ENCODE results near the gene CAPN7.

Gene CAPN7

GRCh38 chr3:15243822-15244482 is 37.9 kb downstream of the CAPN7 start:
- DNase-seq (ENCODE audit: low read depth, low spot score): no peak
- TF ChIP-seq YY1 (IDR thresholded peaks at IDR 0.05; ENCODE audit: insufficient read depth, insufficient read length) (no peak), ZNF274 (IDR thresholded peaks at IDR 0.05; ENCODE audit: low read depth, low read length) (no peak), SUZ12 (IDR thresholded peaks at IDR 0.05; ENCODE audit: extremely low read depth, insufficient read depth, insufficient read length) (no peak)
- Histone ChIP-seq H3K9me3 (ENCODE audit: insufficient read depth, low read length) (no peaks in the 10 kb centered on the region), H3K9ac (ENCODE audit: insufficient read length, low read depth) (no peak overlapping the region), H3K4me3 (ENCODE audit: insufficient read length, low read depth) (no peak overlapping the region), H3K4me1 (ENCODE audit: insufficient read depth, insufficient read length) (no peaks in the 10 kb centered on the region), H3K36me3 (ENCODE audit: insufficient read depth, insufficient read length, low read length) (peaks cover 89% of the 10 kb centered on the region), H3K27me3 (ENCODE audit: insufficient read depth, insufficient read length) (no peaks in the 10 kb centered on the region)

- no peaks in the 10 kb centered on the region for H3K27me3 ChIP-seq (ENCODE audit: insufficient read depth, insufficient read length)
- DNase-seq (ENCODE audit: low read depth, low spot score): no peak
- no peak overlapping the region for H3K4me3 ChIP-seq (ENCODE audit: insufficient read length, low read depth)
- no peaks in the 10 kb centered on the region for H3K9me3 ChIP-seq (ENCODE audit: insufficient read depth, low read length)
- H3K36me3 ChIP-seq (ENCODE audit: insufficient read depth, insufficient read length, low read length): peaks cover 89% of the 10 kb centered on the region
- H3K9ac ChIP-seq (ENCODE audit: insufficient read length, low read depth): no peak overlapping the region
- no peak for TF ChIP-seq ZNF274 (IDR thresholded peaks at IDR 0.05; ENCODE audit: low read depth, low read length)
- TF ChIP-seq YY1 (IDR thresholded peaks at IDR 0.05; ENCODE audit: insufficient read depth, insufficient read length): no peak
- no peak for TF ChIP-seq SUZ12 (IDR thresholded peaks at IDR 0.05; ENCODE audit: extremely low read depth, insufficient read depth, insufficient read length)
- H3K4me1 ChIP-seq (ENCODE audit: insufficient read depth, insufficient read length): no peaks in the 10 kb centered on the region
These were observed 40.1 kb downstream of the CAPN7 start for GRCh38 chr3:15246186-15246585.

- H3K4me1 ChIP-seq (ENCODE audit: insufficient read depth, insufficient read length): no peaks in the 10 kb centered on the region
- H3K9ac ChIP-seq (ENCODE audit: insufficient read length, low read depth): no peak overlapping the region
- DNase-seq (ENCODE audit: low read depth, low spot score): no peak
- peaks cover 96% of the 10 kb centered on the region for H3K36me3 ChIP-seq (ENCODE audit: insufficient read depth, insufficient read length, low read length)
- H3K9me3 ChIP-seq (ENCODE audit: insufficient read depth, low read length): no peaks in the 10 kb centered on the region
- H3K27me3 ChIP-seq (ENCODE audit: insufficient read depth, insufficient read length): no peaks in the 10 kb centered on the region
- no peak for TF ChIP-seq SUZ12 (IDR thresholded peaks at IDR 0.05; ENCODE audit: extremely low read depth, insufficient read depth, insufficient read length)
- TF ChIP-seq YY1 (IDR thresholded peaks at IDR 0.05; ENCODE audit: insufficient read depth, insufficient read length): no peak
- TF ChIP-seq ZNF274 (IDR thresholded peaks at IDR 0.05; ENCODE audit: low read depth, low read length): no peak
- H3K4me3 ChIP-seq (ENCODE audit: insufficient read length, low read depth): no peak overlapping the region
These were observed 47.1 kb downstream of the CAPN7 start for GRCh38 chr3:15253023-15253697.

- Histone ChIP-seq H3K36me3 (ENCODE audit: insufficient read depth, insufficient read length, low read length) (peaks cover 97% of the 10 kb centered on the region), H3K9ac (ENCODE audit: insufficient read length, low read depth) (no peak overlapping the region), H3K4me3 (ENCODE audit: insufficient read length, low read depth) (no peak overlapping the region), H3K27me3 (ENCODE audit: insufficient read depth, insufficient read length) (no peaks in the 10 kb centered on the region), H3K9me3 (ENCODE audit: insufficient read depth, low read length) (no peaks in the 10 kb centered on the region), H3K4me1 (ENCODE audit: insufficient read depth, insufficient read length) (no peaks in the 10 kb centered on the region)
- DNase-seq (ENCODE audit: low read depth, low spot score): no peak
- no peak for TF ChIP-seq SUZ12 (IDR thresholded peaks at IDR 0.05; ENCODE audit: extremely low read depth, insufficient read depth, insufficient read length)
- no peak for TF ChIP-seq YY1 (IDR thresholded peaks at IDR 0.05; ENCODE audit: insufficient read depth, insufficient read length)
- no peak for TF ChIP-seq ZNF274 (IDR thresholded peaks at IDR 0.05; ENCODE audit: low read depth, low read length)
These were observed 49.2 kb downstream of the CAPN7 start for GRCh38 chr3:15255215-15255614.

- H3K9me3 ChIP-seq (ENCODE audit: insufficient read depth, low read length): no peaks in the 10 kb centered on the region
- DNase-seq (ENCODE audit: low read depth, low spot score): no peak
- peaks cover 97% of the 10 kb centered on the region for H3K36me3 ChIP-seq (ENCODE audit: insufficient read depth, insufficient read length, low read length)
- H3K4me3 ChIP-seq (ENCODE audit: insufficient read length, low read depth): no peak overlapping the region
- H3K4me1 ChIP-seq (ENCODE audit: insufficient read depth, insufficient read length): no peaks in the 10 kb centered on the region
- H3K9ac ChIP-seq (ENCODE audit: insufficient read length, low read depth): no peak overlapping the region
- no peaks in the 10 kb centered on the region for H3K27me3 ChIP-seq (ENCODE audit: insufficient read depth, insufficient read length)
- no peak for TF ChIP-seq ZNF274 (IDR thresholded peaks at IDR 0.05; ENCODE audit: low read depth, low read length)
- no peak for TF ChIP-seq SUZ12 (IDR thresholded peaks at IDR 0.05; ENCODE audit: extremely low read depth, insufficient read depth, insufficient read length)
- TF ChIP-seq YY1 (IDR thresholded peaks at IDR 0.05; ENCODE audit: insufficient read depth, insufficient read length): no peak
These were observed 50.9 kb downstream of the CAPN7 start for GRCh38 chr3:15256861-15257341.

- no peak overlapping the region for H3K4me3 ChIP-seq (ENCODE audit: insufficient read length, low read depth)
- no peaks in the 10 kb centered on the region for H3K9me3 ChIP-seq (ENCODE audit: insufficient read depth, low read length)
- H3K4me1 ChIP-seq (ENCODE audit: insufficient read depth, insufficient read length): no peaks in the 10 kb centered on the region
- peaks cover 81% of the 10 kb centered on the region for H3K36me3 ChIP-seq (ENCODE audit: insufficient read depth, insufficient read length, low read length)
- no peak for DNase-seq (ENCODE audit: low read depth, low spot score)
- no peaks in the 10 kb centered on the region for H3K27me3 ChIP-seq (ENCODE audit: insufficient read depth, insufficient read length)
- TF ChIP-seq ZNF274 (IDR thresholded peaks at IDR 0.05; ENCODE audit: low read depth, low read length) (no peak), SUZ12 (IDR thresholded peaks at IDR 0.05; ENCODE audit: extremely low read depth, insufficient read depth, insufficient read length) (no peak), YY1 (IDR thresholded peaks at IDR 0.05; ENCODE audit: insufficient read depth, insufficient read length) (no peak)
- H3K9ac ChIP-seq (ENCODE audit: insufficient read length, low read depth): no peak overlapping the region
These were observed 52.7 kb downstream of the CAPN7 start for GRCh38 chr3:15258720-15259119.

GRCh38 chr3:15260531-15260930 is 54.5 kb downstream of the CAPN7 start:
- Histone ChIP-seq H3K27me3 (ENCODE audit: insufficient read depth, insufficient read length) (no peaks in the 10 kb centered on the region), H3K9ac (ENCODE audit: insufficient read length, low read depth) (no peak overlapping the region), H3K4me1 (ENCODE audit: insufficient read depth, insufficient read length) (no peaks in the 10 kb centered on the region), H3K9me3 (ENCODE audit: insufficient read depth, low read length) (no peaks in the 10 kb centered on the region), H3K4me3 (ENCODE audit: insufficient read length, low read depth) (no peak overlapping the region), H3K36me3 (ENCODE audit: insufficient read depth, insufficient read length, low read length) (peaks cover 67% of the 10 kb centered on the region)
- DNase-seq (ENCODE audit: low read depth, low spot score): no peak
- no peak for TF ChIP-seq ZNF274 (IDR thresholded peaks at IDR 0.05; ENCODE audit: low read depth, low read length)

All from NT2/D1 (cell line).